HepG2 (cell line): ENCODE data around the gene HNF1B. TPM values are rescaled to one million over a fixed set of nuclear protein-coding genes. Genes with fewer than 3 reads are reported as not detected.

ENCODE experiments used
- ATAC-seq: fragments of 200-7000 bp; cut with Tn5 transposase; 3 replicates; pipeline ENCODE4 v1.9.1; 2020; ENCODE audit warnings: mild to moderate bottlenecking, moderate library complexity
- BruUV-seq: library from RNA; stranded (reverse); fragments of 400-500 nt; replicated peaks from 2 replicates; lab custom pipeline; 2021; lab: Mats Ljungman, UMichigan
- CTCF ChIA-PET: fragments of 300-600 bp; formaldehyde crosslinking; extraction: SDS; loops from one replicate; lab custom pipeline; 2021; ENCODE audit warnings: low total read pairs, inconsistent platforms, low intra/inter-chr PET ratio; lab: Yijun Ruan, JAX
- POLR2A ChIA-PET: fragments of 350-600 bp; sonication (Branson Sonifier 250); formaldehyde crosslinking; loops from one replicate; lab custom pipeline; 2020; ENCODE audit warnings: antibody characterized with exemption, inconsistent platforms; lab: Yijun Ruan, JAX
- DNase-seq: peaks from one replicate; pipeline ENCODE4 v3.0.0-alpha.2; 2015; ENCODE audit warnings: low spot score
- FAIRE-seq: peaks from 3 replicates; lab custom pipeline; 2011; peaks lifted over from hg19 to GRCh38; lab: Jason Lieb, UNC
- H2AFZ ChIP-seq: one replicate; pipeline ENCODE4 v1.6.1; 2011; ENCODE audit warnings: low read length, inconsistent platforms
- H3K27ac ChIP-seq: fragments of 300-600 bp; 3 replicates; pipeline ENCODE4 v1.8.0; 2011; ENCODE audit warnings: mixed run types, mild to moderate bottlenecking, mixed read lengths, low read length, inconsistent platforms; ENCODE audit not compliant: insufficient read depth; ENCODE audit errors: extremely low read length
- H3K27me3 ChIP-seq, 2 experiments: fragments of 200-600 bp in 1 of 2; 2 replicates in 1 of 2; 3 replicates in 1 of 2; pipeline versions ENCODE4 v1.6.0 to v1.8.0; 2011; ENCODE audit warnings: low read length in 2 of 2, mild to moderate bottlenecking in 2 of 2, moderate library complexity in 2 of 2, inconsistent platforms in 1 of 2; ENCODE audit not compliant: insufficient read depth in 2 of 2, control insufficient read depth in 1 of 2
- H3K36me3 ChIP-seq, 2 experiments: fragments of 200-600 bp in 1 of 2; replicated peaks in 1 of 2; 2 replicates in 1 of 2; 3 replicates in 1 of 2; pipeline versions ENCODE4 v1.5.1 to v1.8.0; 2011; ENCODE audit warnings: low read length in 2 of 2, inconsistent platforms in 1 of 2; ENCODE audit not compliant: insufficient read depth in 2 of 2, control insufficient read depth in 1 of 2
- H3K4me1 ChIP-seq: 2 replicates; pipeline ENCODE4 v1.5.1; 2012; ENCODE audit warnings: low read length, inconsistent platforms; ENCODE audit not compliant: insufficient read depth
- H3K4me2 ChIP-seq: 2 replicates; pipeline ENCODE4 v1.6.0; 2011; ENCODE audit warnings: low read depth, low read length, inconsistent platforms
- H3K4me3 ChIP-seq, 3 experiments: fragments of 200-600 bp in 1 of 3; sonication (generic), shearing (Covaris generic) in 1 of 3; replicated peaks in 1 of 3; 2 replicates each; pipeline ENCODE4 v1.5.1; 2011 to 2016; ENCODE audit warnings: low read length in 3 of 3, inconsistent platforms in 2 of 3, low read depth in 2 of 3, mild to moderate bottlenecking in 2 of 3, control low read depth in 1 of 3, mixed read lengths in 1 of 3; ENCODE audit not compliant: insufficient read depth in 1 of 3
- H3K79me2 ChIP-seq: one replicate; pipeline ENCODE4 v1.6.1; 2011; ENCODE audit warnings: low read length, inconsistent platforms; ENCODE audit not compliant: insufficient read depth
- H3K9ac ChIP-seq: 2 replicates; pipeline ENCODE4 v1.6.0; 2011; ENCODE audit warnings: mild to moderate bottlenecking, low read depth, low read length, inconsistent platforms; ENCODE audit not compliant: insufficient read depth
- H3K9me3 ChIP-seq: 2 replicates; pipeline ENCODE4 v1.5.1; 2012; ENCODE audit warnings: mild to moderate bottlenecking, low read length
- H4K20me1 ChIP-seq: 2 replicates; pipeline ENCODE4 v1.6.0; 2011; ENCODE audit warnings: inconsistent platforms, mild to moderate bottlenecking, low read length, moderate library complexity; ENCODE audit not compliant: insufficient read depth
- HIC2 ChIP-seq: sonication (generic); formaldehyde crosslinking; IDR thresholded peaks from 2 replicates; pipeline ENCODE4 v1.9.0; 2022; ENCODE audit warnings: low read depth, missing genetic modification reagents
- JARID2 ChIP-seq: sonication (generic); formaldehyde crosslinking; IDR thresholded peaks from 2 replicates; pipeline ENCODE4 v1.8.1; 2023; ENCODE audit warnings: missing genetic modification reagents, inconsistent platforms; ENCODE audit not compliant: insufficient replicate concordance
- RAD51 ChIP-seq: fragments of 450-650 bp; IDR thresholded peaks from 2 replicates; pipeline ENCODE4 v1.6.1; 2016; ENCODE audit warnings: borderline replicate concordance
- SRSF1 ChIP-seq: fragments of 200-400 bp; formaldehyde crosslinking; optimal IDR thresholded peaks from 2 replicates; pipeline ENCODE3; 2017; ENCODE audit warnings: mild to moderate bottlenecking, low read depth, low read length, moderate library complexity
- ZNF792 ChIP-seq: IDR thresholded peaks from 2 replicates; pipeline ENCODE4 v1.6.1; 2016
- WGBS: methylation state at CpG from one replicate; pipeline ENCODE4 v1.1.6; 2017; ENCODE audit warnings: low lambda C conversion rate; 5-methylcytosine and 5-hydroxymethylcytosine counted together
- in situ Hi-C: cut with HindIII; loops from 2 replicates; pipeline ENCODE4 v1.10.0; 2017; ENCODE audit warnings: low pct_unique_long_range_greater_than_20kb; ENCODE audit not compliant: extremely low pct_ligation_motif_present
- intact Hi-C: fragments of 100-400 bp; cut with micrococcal nuclease; formaldehyde crosslinking; loops from one replicate; pipeline ENCODE4 v1.10.0; 2022; ENCODE audit not compliant: unreplicated experiment
- polyA plus RNA-seq, 8 experiments: library from polyadenylated mRNA; depleted of rRNA in 3 of 8; stranded (reverse) in 7 of 8; unstranded in 1 of 8; fragments of >200 nt; fragmentation: Illumina TruSeq in 4 of 8; extraction: Trizol in 4 of 8; gene quantifications; 2 replicates each; pipeline versions ENCODE4 v1.2.1 to v1.2.3, GENCODE V29; 2011 to 2016; ENCODE audit warnings: low read depth in 4 of 8, missing spikeins in 1 of 8, mixed read lengths in 1 of 8; ENCODE audit not compliant: insufficient read depth in 1 of 8
- total RNA-seq, 5 experiments: library from RNA; depleted of rRNA; stranded (reverse); fragments of >200 nt; fragmentation: Illumina TruSeq; extraction: Trizol; gene quantifications; 2 replicates each; pipeline ENCODE4 v1.2.3, GENCODE V29; 2016; ENCODE audit warnings: low read depth in 1 of 5

The HNF1B gene
- total and polyA plus RNA-seq, 2 of the 13 experiments (the other 11 are each of a cell fraction or from before 2014, with no cell fraction given) = 1.9 to 5.3 TPM

GRCh38 chr17:37726248-37726647, 18.6 kb downstream of the HNF1B start:
- no peak for FAIRE-seq
- no peak overlapping the region for H3K4me2 ChIP-seq
- no peak overlapping the region for H3K4me3 ChIP-seq
- no peaks in the 10 kb centered on the region for H3K9me3 ChIP-seq
- TF ChIP-seq SRSF1 = no peak
- TF ChIP-seq, all 625 proteins: peak for 0
- Histone ChIP-seq H3K4me1 (peaks cover 47% of the 10 kb centered on the region), H3K9ac (no peak overlapping the region), H3K27ac (no peak overlapping the region), H3K36me3 (peaks cover 12 to 35% of the 10 kb centered on the region in 2 experiments; a peak in 3 of 5 replicates), H3K79me2 (no peaks in the 10 kb centered on the region), H4K20me1 (no peaks in the 10 kb centered on the region), H3K27me3 (no peaks in the 10 kb centered on the region), H2AFZ (no peak overlapping the region)
- ChIA-PET POLR2A (no interaction called here), CTCF (no interaction called here)
- no TSS peak for BruUV-seq
- in situ Hi-C loops = no loop called here
- DNase-seq = no peak
- no peak for ATAC-seq
- intact Hi-C loops = no loop called here
- WGBS = 92% methylated on average over 3 of the region's 3 CpGs

GRCh38 chr17:37725601-37726146, 19.2 kb downstream of the HNF1B start:
- H3K4me3 ChIP-seq = no peak overlapping the region
- intact Hi-C loops = no loop called here
- no peak overlapping the region for H3K4me2 ChIP-seq
- no peak overlapping the region for H3K9ac ChIP-seq
- 84% methylated on average over 4 of the region's 4 CpGs for WGBS
- no peak overlapping the region for H3K27ac ChIP-seq
- H3K9me3 ChIP-seq = no peaks in the 10 kb centered on the region
- CTCF ChIA-PET = no interaction called here
- peaks cover 44% of the 10 kb centered on the region for H3K4me1 ChIP-seq
- no peak for ATAC-seq
- DNase-seq = no peak
- H4K20me1 ChIP-seq = no peaks in the 10 kb centered on the region
- peaks cover 12 to 40% of the 10 kb centered on the region in 2 experiments; a peak in 3 of 5 replicates for H3K36me3 ChIP-seq
- no peaks in the 10 kb centered on the region for H3K27me3 ChIP-seq
- no peak for TF ChIP-seq JARID2 (CRISPR knock-in tag)
- TF ChIP-seq ZNF792 (CRISPR knock-in tag) = no peak
- TF ChIP-seq HIC2 (CRISPR knock-in tag) = no peak
- no peak for TF ChIP-seq RAD51
- TF ChIP-seq, all 625 proteins: peak for 0
- no peak for FAIRE-seq
- Histone ChIP-seq H3K79me2 (no peaks in the 10 kb centered on the region), H2AFZ (no peak overlapping the region)
- in situ Hi-C loops = no loop called here
- POLR2A ChIA-PET = no interaction called here
- no TSS peak for BruUV-seq
